Left cardiac atrium (tissue), 4 donors: ENCODE data around the gene TMEM52. TPM values are rescaled to one million over a fixed set of nuclear protein-coding genes. Genes with fewer than 3 reads are reported as not detected.

ENCODE experiments used
- ATAC-seq, 2 donors: fragments of 200-7000 bp; cut with Tn5 transposase; one replicate each; pipeline ENCODE4 v1.9.1; 2020; ENCODE audit warnings: mild to moderate bottlenecking in 2 of 2, moderate library complexity in 2 of 2
- DNase-seq: peaks from one replicate; pipeline ENCODE4 v3.0.0-alpha.2; 2020
- intact Hi-C, 2 donors: fragments of 100-400 bp; cut with DNase I; formaldehyde crosslinking; loops; one replicate each; pipeline versions ENCODE4 v1.14.1 to v1.15.1; 2022 to 2023
- long read RNA-seq: library from polyadenylated mRNA; unstranded; transcript quantifications from one replicate; pipeline ENCODE4 v2.0.0, GENCODE V29; 2021
- total RNA-seq, 2 donors: library from RNA; stranded (reverse); fragmentation: NEBNext Ultra II Directional; extraction: Animal tissue kit (Norgen Biotek cat#: 25700); gene quantifications; one replicate each; pipeline ENCODE4 v1.2.1, GENCODE V29; 2021
- donor health status: DM: no; HTN: yes; CAD: no.
- donor health status: DM: no; HTN: yes; CAD: no; lungs with severe emphysema.
- donor health status: DM: yes; HTN: yes; CAD: no.
- donor health status: Dilated cardiomyopathy.

Gene TMEM52
- under 1 TPM; 0.68 to 0.82 TPM for total RNA-seq
- long read RNA-seq = 0 reads

DNA sequence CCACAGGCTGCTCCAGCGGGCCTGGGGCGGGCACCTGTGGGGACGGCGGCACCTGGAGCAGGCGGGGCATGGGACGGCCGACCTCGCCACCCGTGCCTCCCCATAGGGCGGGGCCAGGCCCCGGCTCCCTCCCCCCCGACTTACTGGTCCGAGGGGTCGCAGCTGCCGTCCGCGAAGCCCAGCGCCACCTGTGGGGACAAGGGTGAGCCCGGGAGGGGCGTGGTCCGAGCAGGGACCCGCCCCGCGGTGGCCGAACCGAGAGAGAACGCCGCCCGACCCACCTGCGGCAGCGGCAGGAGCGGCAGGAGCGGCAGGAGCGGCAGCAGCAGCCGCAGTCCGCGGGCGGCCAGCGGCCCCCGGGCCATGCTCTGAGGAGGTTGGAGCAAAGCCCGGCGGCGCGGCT lies at the start of gene TMEM52:
Gene TMEM52 (minus strand): TSS at position 379 of the 403 bp plus-strand sequence. CDS start 14 bp downstream, at position 365.
- DNase-seq = no peak
- ATAC-seq = no peak
- intact Hi-C loops = no loop called here

DNA sequence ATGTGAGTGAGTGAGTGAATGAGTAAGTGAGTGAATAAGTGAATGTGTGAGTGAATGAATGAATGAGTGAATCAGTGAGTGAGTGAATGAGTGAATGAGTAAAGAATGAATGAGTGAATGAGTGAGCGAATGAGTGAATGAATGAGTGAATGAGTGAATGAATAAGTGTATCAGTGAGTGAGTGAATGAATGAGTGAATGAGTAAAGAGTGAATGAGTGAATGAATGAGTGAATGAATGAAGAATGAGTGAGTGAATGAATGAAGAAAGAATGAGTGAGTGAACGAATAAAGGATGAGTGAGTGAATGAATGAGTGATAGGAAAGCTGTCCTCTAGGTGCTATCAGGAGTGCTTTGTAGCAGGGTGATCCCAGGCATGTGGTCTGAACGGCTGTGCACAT lies 48.8 kb upstream of the TMEM52 start:
- no peak for DNase-seq
- intact Hi-C loops = no loop called here
- no peak for ATAC-seq

DNA sequence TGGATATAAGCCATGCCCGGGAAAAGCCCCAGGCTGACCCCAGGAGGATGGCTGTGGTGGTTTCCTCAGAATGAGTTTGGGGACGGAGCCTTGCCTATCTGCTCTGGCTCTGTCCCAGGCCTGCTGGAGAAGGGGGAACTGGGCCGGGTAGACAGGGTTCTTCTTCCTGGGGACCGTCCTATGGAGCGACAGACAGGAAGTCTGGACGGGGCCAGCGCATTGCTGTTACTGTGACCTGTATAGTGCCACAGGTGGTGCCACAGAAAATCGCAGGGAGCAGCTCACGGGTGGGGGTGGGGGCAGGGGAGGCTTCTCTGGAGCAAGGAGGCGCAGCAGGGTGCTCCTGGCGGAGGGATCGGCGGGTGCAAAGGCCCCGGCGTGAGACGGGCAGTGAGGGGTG lies 48.1 kb upstream of the TMEM52 start:
- intact Hi-C loops = no loop called here
- DNase-seq (no peak), ATAC-seq (no peak)

DNA sequence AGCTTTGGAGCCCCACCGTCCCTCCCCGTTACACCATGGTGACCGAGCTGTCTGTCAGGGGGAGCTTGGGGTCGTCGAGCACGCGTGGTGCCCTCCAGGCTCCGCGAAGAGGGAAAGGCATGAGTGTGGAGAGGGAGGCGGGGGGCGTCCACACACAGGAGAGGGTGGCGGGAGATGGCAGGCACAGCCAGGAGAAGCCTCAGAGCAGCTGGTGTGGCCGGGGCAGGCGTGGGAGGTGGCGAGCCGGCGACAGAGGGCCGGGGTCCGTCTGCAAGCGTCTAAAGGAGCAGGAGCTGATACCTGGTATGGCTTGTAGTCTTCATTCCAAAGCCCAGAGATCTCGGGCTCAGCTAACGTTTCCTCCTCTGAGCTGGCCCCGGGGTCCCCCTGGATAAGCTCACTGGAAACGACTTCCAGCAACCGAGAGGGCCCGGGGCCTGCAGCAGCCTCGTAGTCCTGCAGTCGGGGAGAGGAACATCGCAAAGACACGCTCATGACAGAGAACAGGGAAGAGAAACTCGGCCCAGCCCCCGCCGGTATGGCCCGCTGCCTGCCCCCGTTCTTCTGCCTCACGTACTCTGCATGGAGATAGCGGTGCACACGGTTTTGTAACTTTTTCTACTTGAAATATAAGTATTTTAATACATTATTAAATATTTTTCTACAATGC lies 47.1 kb upstream of the TMEM52 start:
- DNase-seq (no peak), ATAC-seq (no peak)
- intact Hi-C loops = no loop called here

DNA sequence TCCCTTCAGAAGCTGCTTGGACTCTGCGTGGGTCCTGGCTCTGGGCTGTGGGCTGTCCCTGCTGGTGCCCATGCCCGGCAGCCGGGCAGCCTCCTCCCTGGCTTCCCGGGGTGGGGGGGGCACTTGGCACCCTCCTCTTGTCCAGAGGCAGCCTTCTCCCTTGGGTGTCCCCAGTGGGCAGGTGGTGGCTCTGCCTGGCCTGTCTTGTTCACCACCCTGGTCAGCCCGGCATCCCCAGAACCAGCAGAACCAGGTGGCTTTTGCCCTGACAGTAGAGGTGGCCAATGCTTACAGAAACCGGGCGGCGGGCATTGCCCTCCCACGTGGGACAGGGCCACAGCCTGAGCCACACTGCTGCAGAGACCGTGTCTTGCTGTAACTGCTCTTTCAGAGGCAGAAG lies 46.5 kb upstream of the TMEM52 start:
- ATAC-seq = no peak
- no peak for DNase-seq
- intact Hi-C loops = no loop called here

DNA sequence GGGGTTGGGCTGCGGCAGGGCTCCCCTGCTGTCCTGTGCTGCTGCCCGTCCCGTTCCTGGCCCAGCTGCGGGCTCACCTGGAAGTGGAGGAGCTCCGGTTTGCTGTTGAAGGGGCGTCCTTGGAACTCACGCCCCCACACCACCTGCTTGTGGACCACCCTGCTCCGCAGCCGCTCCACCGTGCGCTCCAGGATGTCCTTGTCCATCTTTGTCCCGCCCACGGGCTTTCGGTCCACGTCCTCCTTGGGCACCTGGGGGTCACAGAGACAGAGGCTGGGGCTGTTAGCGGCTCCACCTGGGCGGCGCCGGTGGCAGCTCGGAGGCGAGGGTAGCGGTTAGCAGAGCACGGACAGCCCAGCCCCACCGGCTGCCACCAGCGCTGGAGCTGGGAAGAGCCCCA lies 45.7 kb upstream of the TMEM52 start:
- no peak for DNase-seq

DNA sequence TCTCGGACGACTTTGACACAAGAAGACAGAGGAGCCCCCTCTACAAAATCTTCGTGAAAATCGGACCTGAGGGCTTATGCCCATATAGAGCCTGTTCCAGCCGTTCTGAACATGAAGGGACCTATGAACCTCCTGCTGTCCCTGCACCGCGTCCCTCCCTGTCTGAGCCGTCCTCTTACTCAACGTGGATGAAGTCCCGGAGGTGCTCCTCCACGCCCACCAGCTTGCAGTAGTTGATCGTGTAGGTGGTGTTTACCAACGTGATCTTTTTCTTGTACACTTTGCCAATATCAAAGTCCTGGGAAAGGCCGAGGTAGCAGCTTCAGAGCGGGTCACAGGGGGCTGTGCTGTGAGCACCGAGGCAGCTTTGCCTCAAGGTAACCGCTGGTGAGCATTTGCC lies 44.5 kb upstream of the TMEM52 start:
- intact Hi-C loops = loop anchor here in 1 of 2 donors (5.0 kb wide), 1 partner anchor 84 kb away; no protein-coding TSS in a partner anchor
- DNase-seq (no peak), ATAC-seq (no peak)

More for the DNA sequence above, 45.7 kb upstream of the TMEM52 start:
- intact Hi-C loops = loop anchor here in 1 of 2 donors (5.0 kb wide), 1 partner anchor 82 kb away; no protein-coding TSS in a partner anchor
- no peak for ATAC-seq

DNA sequence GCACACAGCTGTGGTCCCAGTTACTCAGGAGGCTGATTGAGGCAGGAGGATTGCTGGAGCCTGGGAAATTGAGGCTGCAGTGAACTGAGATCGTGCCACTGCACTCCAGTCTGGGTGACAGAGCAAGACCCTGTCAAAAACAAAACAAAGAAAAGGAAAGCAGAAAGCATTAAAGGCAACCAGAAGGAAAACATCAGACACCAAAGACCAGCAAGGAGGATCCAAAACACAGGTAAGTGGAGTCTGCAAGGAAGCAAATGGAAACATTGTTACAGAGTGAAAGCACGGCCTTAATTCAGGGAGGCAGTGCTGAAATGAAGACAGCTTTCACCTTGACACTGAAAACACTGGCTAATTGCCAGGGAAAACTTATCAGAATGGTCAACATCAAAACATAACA lies 43.7 kb upstream of the TMEM52 start:
- ATAC-seq = no peak
- intact Hi-C loops = loop anchor here in 1 of 2 donors (5.0 kb wide), 1 partner anchor 85 kb away; no protein-coding TSS in a partner anchor
- no peak for DNase-seq

DNA sequence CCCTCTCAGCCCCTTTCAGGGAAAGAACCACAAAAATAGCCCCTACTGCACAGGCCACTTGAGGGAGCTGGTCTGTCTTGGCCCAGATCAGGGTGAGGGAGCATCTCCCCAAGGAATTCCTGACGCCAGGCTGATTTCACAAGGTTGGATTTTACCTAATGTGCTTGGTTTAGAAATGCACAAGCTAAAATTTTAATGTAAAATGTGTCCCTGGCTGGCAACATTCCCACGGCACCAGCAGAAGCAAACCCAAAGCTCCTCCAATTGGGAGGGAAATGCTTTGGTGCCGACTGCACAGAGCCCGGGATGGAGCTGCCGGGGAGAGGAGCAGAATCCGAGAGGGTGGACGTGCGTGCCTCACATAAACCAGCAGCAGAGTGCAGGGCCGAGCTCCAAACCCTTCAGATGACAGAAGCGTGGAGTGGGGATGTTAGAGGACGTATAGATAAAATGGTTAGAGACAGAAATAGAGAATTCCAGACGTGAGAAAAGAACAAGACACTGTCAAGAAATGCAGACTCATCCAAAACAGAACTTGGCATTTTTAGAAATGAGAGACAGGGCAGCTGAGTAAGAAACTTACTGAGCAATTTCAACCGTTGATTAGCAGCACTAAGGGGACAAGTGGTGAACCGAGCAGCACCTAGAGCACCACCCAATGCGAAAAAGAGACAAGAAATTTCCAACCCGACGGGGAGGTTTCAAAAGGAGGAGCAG lies 41.6 kb upstream of the TMEM52 start:
- intact Hi-C loops = loop anchor here in 1 of 2 donors (5.0 kb wide), 1 partner anchor 87 kb away; no protein-coding TSS in a partner anchor
- DNase-seq (no peak), ATAC-seq (peak; percentile 6 to 70)

DNA sequence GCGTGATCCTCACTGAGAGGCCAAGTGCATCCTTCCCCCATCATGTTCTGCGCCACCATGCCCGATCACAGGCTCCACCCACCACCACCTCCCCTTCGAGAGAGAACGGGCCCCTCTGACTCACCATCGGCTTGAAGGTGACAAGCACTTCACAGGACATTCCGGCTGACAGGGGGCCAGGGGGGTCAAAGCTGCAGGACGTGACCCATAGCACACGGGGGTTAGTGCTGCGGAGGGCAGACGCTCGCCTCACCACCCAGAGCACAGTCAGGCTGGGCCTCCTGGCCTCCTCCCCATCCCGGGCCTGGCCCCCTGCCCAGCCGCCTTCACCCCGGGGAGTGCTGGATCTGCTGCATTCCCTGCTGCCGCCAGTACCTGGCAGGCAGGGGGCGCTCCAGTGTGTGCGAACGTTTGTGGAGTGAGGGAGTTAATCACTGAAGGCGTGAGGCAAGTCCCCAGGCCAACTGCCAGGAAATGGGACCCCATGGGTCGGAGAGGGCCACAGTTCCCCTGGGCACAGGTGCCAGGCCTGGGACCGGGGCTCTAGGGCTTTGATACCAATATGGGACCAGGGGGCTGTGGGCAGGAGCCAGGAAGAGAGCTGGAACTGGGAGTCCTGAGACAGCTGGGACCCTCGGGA lies 40.9 kb upstream of the TMEM52 start:
- peak; percentile 83 for DNase-seq
- intact Hi-C loops = loop anchor here in 1 of 2 donors (5.0 kb wide), 1 partner anchor 87 kb away; no protein-coding TSS in a partner anchor
- ATAC-seq = peak; percentile 92 to 93

DNA sequence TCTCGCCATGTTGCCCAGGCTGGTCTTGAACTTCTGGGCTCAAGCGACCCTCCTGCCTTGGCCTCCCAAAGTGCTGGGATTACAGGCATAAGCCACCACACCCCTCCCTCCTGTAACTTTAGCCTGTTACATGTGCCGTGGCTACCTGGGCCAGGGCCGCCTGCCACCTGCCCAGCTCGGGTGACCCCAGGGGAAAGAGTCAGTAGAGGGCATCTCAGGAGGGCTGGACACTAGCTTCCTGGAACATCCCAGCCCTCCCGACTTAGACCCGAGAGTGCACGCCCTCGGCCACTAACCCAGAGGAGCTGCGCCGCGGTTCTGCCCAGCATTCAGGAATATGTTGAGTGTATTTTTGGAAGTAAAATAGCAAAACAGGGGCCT lies 40.4 kb upstream of the TMEM52 start:
- intact Hi-C loops = no loop called here
- ATAC-seq (no peak), DNase-seq (no peak)

DNA sequence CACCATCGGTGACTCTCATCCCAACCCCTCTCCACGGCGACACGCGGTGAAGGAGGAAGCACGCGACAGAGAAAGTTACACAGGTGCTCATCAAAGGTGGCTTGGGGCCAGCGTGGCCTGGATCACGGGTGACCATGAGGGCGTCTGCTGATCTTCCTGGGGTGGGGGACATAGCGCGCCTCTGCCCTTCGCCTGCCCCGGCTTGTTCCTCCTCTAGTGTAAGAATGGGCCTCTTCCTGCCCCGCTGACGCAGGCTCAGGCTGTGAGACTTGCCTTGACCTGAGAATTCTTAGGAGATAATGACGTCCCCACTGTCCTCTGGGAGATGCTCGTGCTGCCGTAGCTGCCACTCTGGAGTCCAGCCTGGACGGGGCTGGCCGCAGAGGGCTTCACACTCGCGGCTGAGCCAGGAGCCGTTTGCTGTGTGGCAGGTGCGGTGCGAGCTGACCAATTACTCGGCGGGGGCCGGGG lies 39.0 kb upstream of the TMEM52 start:
- ATAC-seq = no peak
- DNase-seq = no peak
- intact Hi-C loops = no loop called here

DNA sequence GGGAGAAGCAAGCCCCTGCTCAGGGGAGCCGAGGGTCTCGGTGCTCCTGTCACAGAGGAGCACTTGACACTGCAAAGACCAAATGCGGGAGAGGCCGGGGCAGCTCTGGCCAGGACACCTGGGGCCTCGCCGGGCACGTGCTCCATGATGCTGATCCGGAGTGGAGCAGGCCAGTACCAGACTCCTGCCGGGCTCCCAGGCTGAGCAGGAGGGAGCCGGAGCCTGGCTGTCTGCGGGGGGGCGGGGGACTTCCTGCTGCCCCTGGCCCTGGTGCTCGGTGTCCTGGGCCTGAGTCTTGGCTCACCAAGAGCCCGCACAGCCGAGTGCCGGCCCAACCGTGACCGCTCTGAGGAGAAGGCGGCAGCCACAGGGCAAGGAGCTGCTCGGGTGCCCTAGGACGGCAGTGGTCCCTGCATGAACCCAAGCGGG lies 38.5 kb upstream of the TMEM52 start:
- ATAC-seq (no peak), DNase-seq (no peak)
- intact Hi-C loops = no loop called here

DNA sequence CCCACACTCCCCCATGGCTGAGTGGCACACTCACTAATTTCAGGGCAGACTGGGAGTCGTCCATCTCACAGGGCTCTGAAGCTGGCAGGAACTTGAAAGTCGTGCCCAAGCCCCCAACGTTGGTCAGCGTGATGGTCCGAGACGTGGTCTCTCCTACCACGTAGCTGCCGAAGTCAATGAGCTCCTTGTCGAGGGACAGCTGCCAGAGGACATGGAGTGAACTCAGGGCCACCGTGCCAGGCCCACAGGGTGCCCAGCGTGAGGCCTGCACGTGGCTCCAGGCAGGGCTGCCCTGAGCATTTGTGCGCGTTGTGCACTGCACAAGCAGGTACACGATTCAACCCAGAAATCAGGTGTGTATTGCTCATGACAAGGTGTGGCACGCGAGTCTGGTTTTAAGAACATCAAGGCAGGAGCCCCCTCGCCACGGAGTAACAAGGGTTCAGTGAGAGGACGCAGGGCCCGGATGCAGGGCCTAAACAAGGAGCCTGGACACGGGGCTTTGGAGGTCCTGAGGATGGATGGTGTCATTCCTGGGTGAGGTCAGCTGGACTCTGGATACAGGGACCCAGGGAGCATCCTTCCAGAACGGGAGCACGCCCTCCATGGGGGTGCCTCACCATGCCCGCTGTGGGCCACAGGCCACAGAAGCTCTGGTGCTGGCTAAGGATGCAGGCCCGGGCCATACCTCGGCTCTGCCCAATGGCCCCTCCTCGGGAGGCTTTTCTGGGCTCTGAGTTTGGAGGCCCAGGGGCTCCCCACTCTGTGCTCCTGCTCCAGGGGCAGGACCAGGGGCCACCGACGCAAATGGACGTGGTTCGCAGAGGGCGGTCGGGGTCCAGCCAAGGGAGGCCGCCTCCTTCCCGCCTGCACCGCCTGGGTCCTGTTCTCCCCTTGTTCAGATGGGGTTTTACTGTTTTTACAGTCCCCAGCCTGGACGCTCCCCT lies 37.8 kb upstream of the TMEM52 start:
- intact Hi-C loops = no loop called here
- DNase-seq (no peak), ATAC-seq (no peak)

DNA sequence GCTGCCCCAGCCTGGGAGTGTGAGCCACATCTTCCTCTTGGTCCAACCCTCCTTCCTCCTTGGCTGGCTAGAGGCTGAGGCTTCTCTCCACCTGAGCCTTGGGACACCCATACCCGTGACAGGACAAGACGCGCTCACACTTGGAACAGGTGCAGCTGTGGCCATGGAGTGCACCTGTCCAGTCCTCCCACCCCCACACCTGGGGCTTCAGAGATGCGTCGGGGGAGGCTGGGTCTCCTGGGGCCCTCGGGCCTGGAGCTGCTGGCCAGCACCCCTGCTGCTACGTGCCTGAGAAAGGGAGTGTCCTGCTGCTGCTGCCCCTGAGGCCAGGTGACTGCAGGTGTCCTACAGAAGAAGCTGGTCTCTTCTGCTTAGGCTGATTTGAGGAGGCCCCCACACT lies 37.0 kb upstream of the TMEM52 start:
- intact Hi-C loops = no loop called here
- ATAC-seq = no peak
- no peak for DNase-seq

DNA sequence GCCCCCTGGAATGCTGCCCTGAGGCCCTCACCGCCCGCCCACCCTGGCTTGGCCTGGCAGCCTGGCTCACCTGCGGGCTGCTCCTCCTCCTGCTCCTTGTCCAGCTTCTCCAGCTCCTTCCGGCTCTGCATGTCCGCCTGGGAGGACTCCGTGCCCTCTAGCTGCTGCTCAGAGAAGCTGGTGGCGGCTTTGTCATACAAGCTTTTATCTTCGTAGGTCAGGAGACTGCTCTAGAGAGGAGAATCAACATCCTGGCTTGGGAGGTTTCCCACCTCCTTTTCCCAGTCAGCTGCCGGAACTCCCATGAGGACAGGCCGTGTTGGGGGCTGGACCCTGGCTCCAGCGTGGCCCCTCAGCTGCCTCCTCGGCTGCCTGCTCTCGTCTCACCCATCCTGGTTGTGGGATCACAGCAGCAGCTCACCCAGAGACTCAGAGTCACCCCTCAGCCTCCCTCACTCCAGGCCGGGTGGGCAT lies 36.6 kb upstream of the TMEM52 start:
- intact Hi-C loops = no loop called here
- ATAC-seq = no peak
- DNase-seq = no peak

DNA sequence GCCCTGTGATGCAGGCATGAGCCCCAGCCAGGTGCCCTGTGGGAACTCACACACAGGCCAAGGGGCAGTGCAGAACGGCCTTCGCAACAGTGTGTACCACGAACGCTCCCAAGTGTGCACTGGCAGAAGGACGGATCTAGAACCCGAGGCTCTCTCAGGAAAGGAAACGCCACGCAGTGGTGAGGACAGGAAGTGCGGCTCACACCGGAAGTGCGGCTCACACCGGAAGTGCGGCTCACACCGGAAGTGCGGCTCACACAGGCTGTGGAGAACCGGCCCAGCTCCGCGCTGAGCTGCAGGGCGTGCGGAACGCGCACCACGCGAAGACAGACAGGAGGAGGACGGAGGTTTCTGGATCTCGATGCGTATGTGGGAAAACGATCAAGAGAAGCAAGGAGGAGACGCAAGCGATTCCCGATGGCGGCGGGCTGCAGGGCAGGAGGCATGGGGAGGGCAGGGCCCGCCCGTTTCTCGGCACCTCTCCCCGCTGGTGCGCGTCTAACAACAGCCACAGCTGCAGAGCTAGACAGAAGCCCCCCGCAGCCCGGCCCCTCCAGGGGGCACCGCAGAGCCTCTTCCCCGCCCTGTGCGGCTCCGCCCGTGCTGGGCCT lies 35.9 kb upstream of the TMEM52 start:
- DNase-seq = no peak
- intact Hi-C loops = no loop called here
- ATAC-seq = no peak

DNA sequence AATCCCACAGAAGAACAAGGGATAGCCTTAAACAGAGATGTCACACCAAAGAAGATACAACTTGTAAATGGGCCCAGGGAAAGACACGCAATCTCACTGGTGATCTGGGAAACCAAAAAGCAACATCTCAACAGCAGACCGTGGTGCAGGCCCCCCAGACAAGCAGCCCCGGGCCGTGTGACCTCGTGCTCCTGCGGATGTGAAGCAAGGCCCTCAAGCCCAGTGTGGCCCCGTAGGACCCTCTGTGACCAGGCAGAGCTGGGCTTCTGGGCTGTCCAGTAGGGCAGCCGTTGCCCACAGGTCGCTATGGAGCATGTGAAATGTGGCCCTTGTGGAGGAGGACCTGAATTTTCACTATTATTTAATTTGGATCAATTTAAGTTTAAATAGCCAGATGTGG lies 34.9 kb upstream of the TMEM52 start:
- DNase-seq (no peak), ATAC-seq (no peak)
- intact Hi-C loops = no loop called here
